Liver (tissue), 9 donors: Measurements from ENCODE around the gene EIF4E2. TPM values are rescaled to one million over a fixed set of nuclear protein-coding genes. Genes with fewer than 3 reads are reported as not detected.

Experiments
- DNase-seq: peaks from one replicate; pipeline ENCODE4 v3.0.0-alpha.2; 2017; ENCODE audit warnings: low spot score
- H3K27ac ChIP-seq, 2 donors: one replicate each; pipeline ENCODE4 v1.7.0; 2013; ENCODE audit warnings: inconsistent platforms in 2 of 2, low read length in 2 of 2, control low read depth in 1 of 2, low read depth in 1 of 2, mild to moderate bottlenecking in 1 of 2
- H3K27me3 ChIP-seq, 4 donors: one replicate each; pipeline versions ENCODE4 v1.6.1 to v1.7.0; 2013; ENCODE audit warnings: low read length in 3 of 4, inconsistent platforms in 1 of 4, mild to moderate bottlenecking in 1 of 4, moderate library complexity in 1 of 4; ENCODE audit not compliant: control insufficient read depth in 4 of 4, insufficient read depth in 4 of 4
- H3K36me3 ChIP-seq, 4 donors: one replicate each; pipeline versions ENCODE4 v1.6.1 to v1.7.0; 2013; ENCODE audit warnings: low read length in 3 of 4, mild to moderate bottlenecking in 3 of 4, low read depth in 1 of 4, moderate library complexity in 1 of 4; ENCODE audit not compliant: control insufficient read depth in 4 of 4, insufficient read depth in 3 of 4
- H3K4me1 ChIP-seq, 4 donors: one replicate each; pipeline versions ENCODE4 v1.6.1 to v1.7.0; 2013; ENCODE audit warnings: low read length in 3 of 4, mild to moderate bottlenecking in 3 of 4, moderate library complexity in 1 of 4; ENCODE audit not compliant: control insufficient read depth in 4 of 4, insufficient read depth in 4 of 4
- H3K4me3 ChIP-seq, 3 donors: one replicate each; pipeline versions ENCODE4 v1.6.1 to v1.7.0; 2013; ENCODE audit warnings: low read length in 3 of 3, control low read depth in 1 of 3, low read depth in 1 of 3, mild to moderate bottlenecking in 1 of 3
- H3K9ac ChIP-seq, 2 donors: one replicate each; pipeline ENCODE4 v1.7.0; 2013; ENCODE audit warnings: low read length in 2 of 2, mild to moderate bottlenecking in 2 of 2, moderate library complexity in 2 of 2, control low read depth in 1 of 2, low read depth in 1 of 2
- H3K9me3 ChIP-seq, 4 donors: one replicate each; pipeline versions ENCODE4 v1.6.1 to v1.7.0; 2013; ENCODE audit warnings: low read length in 3 of 4; ENCODE audit not compliant: control insufficient read depth in 4 of 4
- ATF3 ChIP-seq: IDR thresholded peaks from 2 replicates; pipeline ENCODE4 v1.6.1; 2016; ENCODE audit warnings: antibody characterized with exemption
- CTCF ChIP-seq: fragments of 150-350 bp; IDR thresholded peaks from 2 replicates; pipeline ENCODE4 v1.5.1; 2017; ENCODE audit warnings: improper control_type of control experiment, low read depth, low read length; ENCODE audit not compliant: missing input control
- EGR1 ChIP-seq, 2 donors: IDR thresholded peaks; 2 replicates each; pipeline ENCODE4 v1.6.1; 2016 to 2018; ENCODE audit warnings: antibody characterized with exemption in 2 of 2, low read depth in 2 of 2
- FOXA1 ChIP-seq: IDR thresholded peaks from 2 replicates; pipeline ENCODE4 v1.6.1; 2016; ENCODE audit warnings: antibody characterized with exemption
- FOXA2 ChIP-seq: IDR thresholded peaks from 2 replicates; pipeline ENCODE4 v1.6.1; 2016; ENCODE audit warnings: antibody characterized with exemption
- GABPA ChIP-seq, 2 donors: IDR thresholded peaks in 1 of 2; conservative IDR thresholded peaks in 1 of 2; 2 replicates each; pipeline ENCODE4 v1.6.1; 2016; ENCODE audit warnings: antibody characterized with exemption in 2 of 2, mild to moderate bottlenecking in 1 of 2, moderate library complexity in 1 of 2
- HNF4A ChIP-seq, 2 donors: conservative IDR thresholded peaks; 2 replicates each; pipeline ENCODE4 v1.6.1; 2016; ENCODE audit warnings: antibody characterized with exemption in 2 of 2, mild to moderate bottlenecking in 2 of 2
- JUND ChIP-seq, 2 donors: IDR thresholded peaks; 2 replicates each; pipeline ENCODE4 v1.6.1; 2016; ENCODE audit warnings: antibody characterized with exemption in 2 of 2
- MAX ChIP-seq: IDR thresholded peaks from 2 replicates; pipeline ENCODE4 v1.6.1; 2016; ENCODE audit warnings: antibody characterized with exemption
- NR2F2 ChIP-seq: IDR thresholded peaks from 2 replicates; pipeline ENCODE4 v1.6.1; 2016; ENCODE audit warnings: antibody characterized with exemption
- RAD21 ChIP-seq, 2 donors: IDR thresholded peaks; 2 replicates each; pipeline ENCODE4 v1.6.1; 2016; ENCODE audit warnings: antibody characterized with exemption in 2 of 2, mild to moderate bottlenecking in 2 of 2
- REST ChIP-seq: IDR thresholded peaks from 2 replicates; pipeline ENCODE4 v1.6.1; 2016; ENCODE audit warnings: antibody characterized with exemption, mild to moderate bottlenecking
- RXRA ChIP-seq, 2 donors: IDR thresholded peaks; 2 replicates each; pipeline ENCODE4 v1.6.1; 2017 to 2018; ENCODE audit warnings: antibody characterized with exemption in 2 of 2, mild to moderate bottlenecking in 1 of 2
- TAF1 ChIP-seq: conservative IDR thresholded peaks from 2 replicates; pipeline ENCODE4 v1.6.1; 2016; ENCODE audit warnings: antibody characterized with exemption, mild to moderate bottlenecking
- YY1 ChIP-seq: IDR thresholded peaks from 2 replicates; pipeline ENCODE4 v1.6.1; 2016; ENCODE audit warnings: antibody characterized with exemption, mild to moderate bottlenecking
- ZBTB33 ChIP-seq: IDR thresholded peaks from 2 replicates; pipeline ENCODE4 v1.6.1; 2016; ENCODE audit warnings: antibody characterized with exemption
- WGBS: extraction: QIAGEN DNeasy Blood & Tissue Kit; methylation state at CpG from one replicate; pipeline ENCODE4 v1.1.7; 2013; 5-methylcytosine and 5-hydroxymethylcytosine counted together
- polyA plus RNA-seq, 2 donors: library from polyadenylated mRNA; stranded (reverse) in 1 of 2; unstranded in 1 of 2; fragments of 200-250 nt in 1 of 2; fragments of >200 nt in 1 of 2; fragmentation: Nextera tagmentation in 1 of 2; extraction: Ambion mirVana in 1 of 2; gene quantifications; one replicate each; pipeline versions ENCODE4 v1.2.1 to v1.2.3, GENCODE V29; 2013 to 2015
- total RNA-seq, 2 donors: library from RNA; depleted of rRNA; stranded (reverse); fragments of >200 nt; gene quantifications; one replicate each; pipeline ENCODE4 v1.2.3, GENCODE V29; 2014
- donor health status: healthy.
- donor health status: healthy.
- donor health status: healthy.
- donor health status: healthy.
- donor health status: healthy.

Gene EIF4E2
- total and polyA plus RNA-seq, 4 donors: 30.0 to 46.9 (median 45.4) TPM

- 82% methylated on average over 3 of the region's 3 CpGs for WGBS
- no peak overlapping the region for H3K4me3 ChIP-seq
Observed at GRCh38 chr2:232592772-232593395, 42.4 kb downstream of the EIF4E2 start.

GRCh38 chr2:232593982-232594381 is 43.5 kb downstream of the EIF4E2 start:
- TF ChIP-seq NR2F2: no peak
- H3K27ac ChIP-seq: no peak overlapping the region
- no peak for DNase-seq
- WGBS: 89% methylated on average over 7 of the region's 7 CpGs
- H3K9me3 ChIP-seq: no peaks in the 10 kb centered on the region
- no peaks in the 10 kb centered on the region for H3K27me3 ChIP-seq
- no peak overlapping the region for H3K9ac ChIP-seq
- no peaks in the 10 kb centered on the region for H3K36me3 ChIP-seq
- no peak overlapping the region for H3K4me3 ChIP-seq
- H3K4me1 ChIP-seq: peaks cover 0 to 3% (median 2%) of the 10 kb centered on the region in 4 donors

More at GRCh38 chr2:232592772-232593395, 42.4 kb downstream of the EIF4E2 start:
- H3K36me3 ChIP-seq: no peaks in the 10 kb centered on the region
- no peak for TF ChIP-seq TAF1
- no peak for TF ChIP-seq RXRA (IDR thresholded peaks at IDR 0.05)
- TF ChIP-seq EGR1 (IDR thresholded peaks at IDR 0.05; ENCODE audit: low read depth in 2 of 2): no peak
- no peak for TF ChIP-seq JUND (IDR thresholded peaks at IDR 0.05)
- TF ChIP-seq RAD21 (IDR thresholded peaks at IDR 0.05): peak; percentile 46 to 54
- peak; percentile 10 for TF ChIP-seq CTCF
- DNase-seq: no peak
- H3K9me3 ChIP-seq: no peaks in the 10 kb centered on the region
- H3K4me1 ChIP-seq: peaks cover 2 to 11% (median 6%) of the 10 kb centered on the region in 4 donors
- H3K27me3 ChIP-seq: no peaks in the 10 kb centered on the region
- H3K27ac ChIP-seq: no peak overlapping the region
- no peak overlapping the region for H3K9ac ChIP-seq

- Histone ChIP-seq H3K36me3 (no peaks in the 10 kb centered on the region), H3K27me3 (no peaks in the 10 kb centered on the region), H3K27ac (no peak overlapping the region), H3K4me3 (no peak overlapping the region), H3K9me3 (no peaks in the 10 kb centered on the region), H3K4me1 (no peaks in the 10 kb centered on the region), H3K9ac (no peak overlapping the region)
- no peak for DNase-seq
- 94% methylated on average over 7 of the region's 7 CpGs for WGBS
- TF ChIP-seq RXRA (IDR thresholded peaks at IDR 0.05) (no peak), MAX (no peak), CTCF (no peak), GABPA (IDR thresholded peaks at IDR 0.05 in 1 of 2, conservative IDR thresholded peaks at IDR 0.05 in 1 of 2) (no peak), FOXA1 (no peak), YY1 (no peak), HNF4A (conservative IDR thresholded peaks at IDR 0.05) (no peak), JUND (IDR thresholded peaks at IDR 0.05) (no peak), NR2F2 (no peak), FOXA2 (no peak), ATF3 (no peak), REST (no peak), ZBTB33 (no peak), RAD21 (IDR thresholded peaks at IDR 0.05) (no peak)
Observed at GRCh38 chr2:232597362-232598079, 47.0 kb downstream of the EIF4E2 start.
